GM23338 (cell line): ENCODE results near the gene SSBP2. TPM values are rescaled to one million over a fixed set of nuclear protein-coding genes. Genes with fewer than 3 reads are reported as not detected.

Experiments used
- ATAC-seq: fragments of 200-7000 bp; cut with Tn5 transposase; 3 replicates; pipeline ENCODE4 v1.9.1; 2020
- DNase-seq: peaks from one replicate; pipeline ENCODE4 v3.0.0-alpha.2; 2015; ENCODE audit warnings: low spot score
- H2AFZ ChIP-seq: fragments of 200-600 bp; sonication (generic); 2 replicates; pipeline ENCODE4 v1.8.0; 2016; ENCODE audit warnings: antibody characterized with exemption, mild to moderate bottlenecking, moderate library complexity
- H3F3A ChIP-seq: fragments of 200-600 bp; sonication (generic); replicated peaks from 2 replicates; pipeline ENCODE4 v1.8.0; 2017; ENCODE audit warnings: antibody characterized with exemption, mixed run types, low read depth
- H3K27ac ChIP-seq: fragments of 200-600 bp; sonication (generic); 2 replicates; pipeline ENCODE4 v1.6.1; 2016; ENCODE audit warnings: low read depth
- H3K27me3 ChIP-seq: fragments of 200-600 bp; sonication (generic); 2 replicates; pipeline ENCODE4 v1.8.0; 2016; ENCODE audit warnings: mild to moderate bottlenecking, mixed run types, moderate library complexity; ENCODE audit not compliant: insufficient read depth
- H3K36me3 ChIP-seq: fragments of 200-600 bp; sonication (generic); 2 replicates; pipeline ENCODE4 v1.8.0; 2016; ENCODE audit warnings: mild to moderate bottlenecking; ENCODE audit not compliant: insufficient read depth
- H3K4me1 ChIP-seq: fragments of 200-600 bp; sonication (generic); 2 replicates; pipeline ENCODE4 v1.8.0; 2016; ENCODE audit warnings: mild to moderate bottlenecking, moderate library complexity; ENCODE audit not compliant: insufficient read depth
- H3K4me2 ChIP-seq: fragments of 200-600 bp; sonication (generic); 2 replicates; pipeline ENCODE4 v1.7.1; 2017; ENCODE audit warnings: mixed run types
- H3K4me3 ChIP-seq: fragments of 200-600 bp; sonication (generic); 2 replicates; pipeline ENCODE4 v1.6.1; 2016; ENCODE audit warnings: mixed run types
- H3K79me2 ChIP-seq: fragments of 200-600 bp; sonication (generic); replicated peaks from 2 replicates; pipeline ENCODE4 v1.8.0; 2017; ENCODE audit warnings: mild to moderate bottlenecking; ENCODE audit not compliant: insufficient read depth
- H3K9me2 ChIP-seq: fragments of 200-600 bp; sonication (generic); 2 replicates; pipeline ENCODE4 v1.8.0; 2017; ENCODE audit not compliant: insufficient read depth
- H4K20me1 ChIP-seq: fragments of 200-600 bp; sonication (generic); replicated peaks from 2 replicates; pipeline ENCODE4 v1.8.0; 2017; ENCODE audit warnings: mild to moderate bottlenecking; ENCODE audit not compliant: insufficient read depth
- H3K27ac Mint-ChIP-seq: 2 replicates; pipeline ENCODE4 v1.8.0; 2020; ENCODE audit warnings: inconsistent platforms, mild to moderate bottlenecking, moderate library complexity, mixed read lengths
- H3K27me3 Mint-ChIP-seq: 3 replicates; pipeline ENCODE4 v1.8.0; 2022; ENCODE audit warnings: low read depth, mild to moderate bottlenecking, moderate library complexity, mixed read lengths, inconsistent platforms; ENCODE audit not compliant: insufficient read depth, poor library complexity
- H3K36me3 Mint-ChIP-seq: 3 replicates; pipeline ENCODE4 v1.8.0; 2021; ENCODE audit warnings: low read depth, mild to moderate bottlenecking, inconsistent platforms, moderate library complexity, mixed read lengths
- H3K4me1 Mint-ChIP-seq: 3 replicates; pipeline ENCODE4 v1.8.0; 2020; ENCODE audit warnings: mild to moderate bottlenecking, inconsistent platforms, mixed read lengths
- H3K4me3 Mint-ChIP-seq: 3 replicates; pipeline ENCODE4 v1.8.0; 2021; ENCODE audit warnings: moderate library complexity, mild to moderate bottlenecking, inconsistent platforms, mixed read lengths
- H3K9me3 Mint-ChIP-seq: 3 replicates; pipeline ENCODE4 v1.8.0; 2020; ENCODE audit warnings: moderate library complexity, mild to moderate bottlenecking, inconsistent platforms, mixed read lengths
- EZH2 ChIP-seq: fragments of 200-600 bp; sonication (generic); IDR thresholded peaks from one replicate; pipeline ENCODE4 v1.8.0; 2017; ENCODE audit warnings: antibody characterized with exemption, mild to moderate bottlenecking, low read depth; ENCODE audit not compliant: unreplicated experiment
- EZH2phosphoT487 ChIP-seq: fragments of 200-600 bp; sonication (generic); IDR thresholded peaks from one replicate; pipeline ENCODE4 v1.8.1; 2018; ENCODE audit warnings: antibody characterized with exemption; ENCODE audit not compliant: unreplicated experiment
- JUNB ChIP-seq: IDR thresholded peaks from one replicate; pipeline ENCODE4 v1.6.1; 2016; ENCODE audit warnings: antibody characterized with exemption; ENCODE audit not compliant: unreplicated experiment
- NANOG ChIP-seq: IDR thresholded peaks from 2 replicates; pipeline ENCODE4 v1.6.1; 2016; ENCODE audit warnings: antibody characterized with exemption, borderline replicate concordance
- POLR2AphosphoS5 ChIP-seq: IDR thresholded peaks from 2 replicates; pipeline ENCODE4 v1.6.1; 2016; ENCODE audit warnings: antibody characterized with exemption, low read depth
- ZNF114 ChIP-seq: fragments of 250-450 bp; sonication (Bioruptor Pico); IDR thresholded peaks from 2 replicates; pipeline ENCODE4 v1.5.0; 2020; ENCODE audit warnings: mild to moderate bottlenecking, moderate library complexity
- polyA plus RNA-seq: library from polyadenylated mRNA; unstranded; fragments of >200 nt; fragmentation: Nextera tagmentation; extraction: Ambion mirVana; gene quantifications from 2 replicates; pipeline ENCODE4 v1.2.1, GENCODE V29; 2016
- total RNA-seq: library from RNA; depleted of rRNA; stranded (reverse); fragments of >200 nt; shearing (Covaris generic); gene quantifications from 2 replicates; pipeline ENCODE4 v1.2.3, GENCODE V29; 2014
- TF ChIP-seq, protein P1 (sequence below): fragments of 250-450 bp; sonication (Bioruptor Pico); IDR thresholded peaks from 2 replicates; pipeline ENCODE4 v1.5.0; 2020; ENCODE audit warnings: mild to moderate bottlenecking, moderate library complexity
- TF ChIP-seq, protein P2 (sequence below), 2 experiments: fragments of 200-600 bp in 1 of 2; sonication (generic) in 1 of 2; conservative IDR thresholded peaks; 2 replicates each; pipeline versions ENCODE4 v1.5.1 to v1.6.1; 2016 to 2017; ENCODE audit warnings: antibody characterized with exemption in 2 of 2, low read depth in 2 of 2, mild to moderate bottlenecking in 2 of 2, moderate library complexity in 1 of 2
- TF ChIP-seq, protein P3 (sequence below): IDR thresholded peaks from one replicate; pipeline ENCODE4 v1.6.1; 2018; ENCODE audit warnings: antibody characterized with exemption; ENCODE audit not compliant: unreplicated experiment
- TF ChIP-seq, protein P4 (sequence below): IDR thresholded peaks from 2 replicates; pipeline ENCODE4 v1.6.1; 2016; ENCODE audit warnings: antibody characterized with exemption

The SSBP2 gene
- total and polyA plus RNA-seq, 2 experiments from 2014 or later, result 21.5 to 24.7 TPM

DNA sequence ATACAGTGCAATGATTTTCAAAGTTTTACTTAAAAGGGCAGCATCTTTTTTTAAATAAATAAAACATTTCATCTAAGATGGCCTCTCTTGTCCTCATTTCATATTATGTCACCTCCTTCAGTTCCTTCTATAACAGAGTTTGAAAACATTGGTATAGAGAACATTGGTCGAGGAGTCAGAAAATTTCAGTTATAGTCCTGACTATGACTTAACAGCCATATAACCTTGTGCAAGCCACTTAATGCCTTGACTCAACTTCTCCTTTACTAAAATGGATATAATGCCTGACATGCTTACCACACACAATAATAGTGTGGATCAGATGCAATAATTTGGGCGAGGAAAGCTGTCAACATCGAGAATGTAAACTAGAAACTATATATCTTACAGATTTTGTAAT, 22.6 kb downstream of the SSBP2 start (continued):
- TF ChIP-seq, protein P1, sequence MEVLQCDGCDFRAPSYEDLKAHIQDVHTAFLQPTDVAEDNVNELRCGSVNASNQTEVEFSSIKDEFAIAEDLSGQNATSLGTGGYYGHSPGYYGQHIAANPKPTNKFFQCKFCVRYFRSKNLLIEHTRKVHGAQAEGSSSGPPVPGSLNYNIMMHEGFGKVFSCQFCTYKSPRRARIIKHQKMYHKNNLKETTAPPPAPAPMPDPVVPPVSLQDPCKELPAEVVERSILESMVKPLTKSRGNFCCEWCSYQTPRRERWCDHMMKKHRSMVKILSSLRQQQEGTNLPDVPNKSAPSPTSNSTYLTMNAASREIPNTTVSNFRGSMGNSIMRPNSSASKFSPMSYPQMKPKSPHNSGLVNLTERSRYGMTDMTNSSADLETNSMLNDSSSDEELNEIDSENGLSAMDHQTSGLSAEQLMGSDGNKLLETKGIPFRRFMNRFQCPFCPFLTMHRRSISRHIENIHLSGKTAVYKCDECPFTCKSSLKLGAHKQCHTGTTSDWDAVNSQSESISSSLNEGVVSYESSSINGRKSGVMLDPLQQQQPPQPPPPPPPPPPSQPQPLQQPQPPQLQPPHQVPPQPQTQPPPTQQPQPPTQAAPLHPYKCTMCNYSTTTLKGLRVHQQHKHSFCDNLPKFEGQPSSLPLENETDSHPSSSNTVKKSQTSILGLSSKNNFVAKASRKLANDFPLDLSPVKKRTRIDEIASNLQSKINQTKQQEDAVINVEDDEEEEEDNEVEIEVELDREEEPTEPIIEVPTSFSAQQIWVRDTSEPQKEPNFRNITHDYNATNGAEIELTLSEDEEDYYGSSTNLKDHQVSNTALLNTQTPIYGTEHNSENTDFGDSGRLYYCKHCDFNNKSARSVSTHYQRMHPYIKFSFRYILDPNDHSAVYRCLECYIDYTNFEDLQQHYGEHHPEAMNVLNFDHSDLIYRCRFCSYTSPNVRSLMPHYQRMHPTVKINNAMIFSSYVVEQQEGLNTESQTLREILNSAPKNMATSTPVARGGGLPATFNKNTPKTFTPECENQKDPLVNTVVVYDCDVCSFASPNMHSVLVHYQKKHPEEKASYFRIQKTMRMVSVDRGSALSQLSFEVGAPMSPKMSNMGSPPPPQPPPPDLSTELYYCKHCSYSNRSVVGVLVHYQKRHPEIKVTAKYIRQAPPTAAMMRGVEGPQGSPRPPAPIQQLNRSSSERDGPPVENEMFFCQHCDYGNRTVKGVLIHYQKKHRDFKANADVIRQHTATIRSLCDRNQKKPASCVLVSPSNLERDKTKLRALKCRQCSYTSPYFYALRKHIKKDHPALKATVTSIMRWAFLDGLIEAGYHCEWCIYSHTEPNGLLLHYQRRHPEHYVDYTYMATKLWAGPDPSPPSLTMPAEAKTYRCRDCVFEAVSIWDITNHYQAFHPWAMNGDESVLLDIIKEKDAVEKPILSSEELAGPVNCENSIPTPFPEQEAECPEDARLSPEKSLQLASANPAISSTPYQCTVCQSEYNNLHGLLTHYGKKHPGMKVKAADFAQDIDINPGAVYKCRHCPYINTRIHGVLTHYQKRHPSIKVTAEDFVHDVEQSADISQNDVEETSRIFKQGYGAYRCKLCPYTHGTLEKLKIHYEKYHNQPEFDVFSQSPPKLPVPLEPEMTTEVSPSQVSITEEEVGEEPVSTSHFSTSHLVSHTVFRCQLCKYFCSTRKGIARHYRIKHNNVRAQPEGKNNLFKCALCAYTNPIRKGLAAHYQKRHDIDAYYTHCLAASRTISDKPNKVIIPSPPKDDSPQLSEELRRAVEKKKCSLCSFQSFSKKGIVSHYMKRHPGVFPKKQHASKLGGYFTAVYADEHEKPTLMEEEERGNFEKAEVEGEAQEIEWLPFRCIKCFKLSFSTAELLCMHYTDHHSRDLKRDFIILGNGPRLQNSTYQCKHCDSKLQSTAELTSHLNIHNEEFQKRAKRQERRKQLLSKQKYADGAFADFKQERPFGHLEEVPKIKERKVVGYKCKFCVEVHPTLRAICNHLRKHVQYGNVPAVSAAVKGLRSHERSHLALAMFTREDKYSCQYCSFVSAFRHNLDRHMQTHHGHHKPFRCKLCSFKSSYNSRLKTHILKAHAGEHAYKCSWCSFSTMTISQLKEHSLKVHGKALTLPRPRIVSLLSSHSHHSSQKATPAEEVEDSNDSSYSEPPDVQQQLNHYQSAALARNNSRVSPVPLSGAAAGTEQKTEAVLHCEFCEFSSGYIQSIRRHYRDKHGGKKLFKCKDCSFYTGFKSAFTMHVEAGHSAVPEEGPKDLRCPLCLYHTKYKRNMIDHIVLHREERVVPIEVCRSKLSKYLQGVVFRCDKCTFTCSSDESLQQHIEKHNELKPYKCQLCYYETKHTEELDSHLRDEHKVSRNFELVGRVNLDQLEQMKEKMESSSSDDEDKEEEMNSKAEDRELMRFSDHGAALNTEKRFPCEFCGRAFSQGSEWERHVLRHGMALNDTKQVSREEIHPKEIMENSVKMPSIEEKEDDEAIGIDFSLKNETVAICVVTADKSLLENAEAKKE (CRISPR knock-in tag), result no peak
- TF ChIP-seq NANOG (no peak), ZNF114 (no peak)

DNA sequence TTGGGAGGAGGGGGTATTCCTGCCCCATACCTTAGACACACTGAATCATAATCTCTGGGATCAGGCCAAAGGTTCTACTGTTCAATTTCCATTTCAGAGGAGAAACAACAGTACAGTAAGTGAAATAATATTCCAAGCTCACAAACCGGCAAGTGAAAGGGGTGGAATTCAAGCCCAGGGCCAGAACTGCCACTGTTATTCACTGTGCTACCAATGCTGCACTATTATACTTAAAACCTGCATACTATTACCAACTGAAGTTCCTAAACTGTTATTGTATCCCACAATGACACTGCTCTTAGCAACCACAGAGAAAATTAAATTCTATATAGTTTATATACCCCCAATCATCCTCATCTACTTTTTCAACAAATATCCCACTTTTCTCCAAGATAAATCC, 24.6 kb downstream of the SSBP2 start:
- Histone ChIP-seq H3K79me2 (no peaks in the 10 kb centered on the region), H4K20me1 (no peaks in the 10 kb centered on the region)
- peak overlapping the region; percentile 25; the same call in 1 of the 2 replicates for H3K27ac Mint-ChIP-seq
- TF ChIP-seq, protein P2, sequence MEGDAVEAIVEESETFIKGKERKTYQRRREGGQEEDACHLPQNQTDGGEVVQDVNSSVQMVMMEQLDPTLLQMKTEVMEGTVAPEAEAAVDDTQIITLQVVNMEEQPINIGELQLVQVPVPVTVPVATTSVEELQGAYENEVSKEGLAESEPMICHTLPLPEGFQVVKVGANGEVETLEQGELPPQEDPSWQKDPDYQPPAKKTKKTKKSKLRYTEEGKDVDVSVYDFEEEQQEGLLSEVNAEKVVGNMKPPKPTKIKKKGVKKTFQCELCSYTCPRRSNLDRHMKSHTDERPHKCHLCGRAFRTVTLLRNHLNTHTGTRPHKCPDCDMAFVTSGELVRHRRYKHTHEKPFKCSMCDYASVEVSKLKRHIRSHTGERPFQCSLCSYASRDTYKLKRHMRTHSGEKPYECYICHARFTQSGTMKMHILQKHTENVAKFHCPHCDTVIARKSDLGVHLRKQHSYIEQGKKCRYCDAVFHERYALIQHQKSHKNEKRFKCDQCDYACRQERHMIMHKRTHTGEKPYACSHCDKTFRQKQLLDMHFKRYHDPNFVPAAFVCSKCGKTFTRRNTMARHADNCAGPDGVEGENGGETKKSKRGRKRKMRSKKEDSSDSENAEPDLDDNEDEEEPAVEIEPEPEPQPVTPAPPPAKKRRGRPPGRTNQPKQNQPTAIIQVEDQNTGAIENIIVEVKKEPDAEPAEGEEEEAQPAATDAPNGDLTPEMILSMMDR (conservative IDR thresholded peaks at IDR 0.05; ENCODE audit: low read depth in 2 of 2), result no peak
- TF ChIP-seq JUNB (no peak), EZH2phosphoT487 (no peak), POLR2AphosphoS5 (no peak), EZH2 (no peak), ZNF114 (no peak)
- TF ChIP-seq, protein P3, sequence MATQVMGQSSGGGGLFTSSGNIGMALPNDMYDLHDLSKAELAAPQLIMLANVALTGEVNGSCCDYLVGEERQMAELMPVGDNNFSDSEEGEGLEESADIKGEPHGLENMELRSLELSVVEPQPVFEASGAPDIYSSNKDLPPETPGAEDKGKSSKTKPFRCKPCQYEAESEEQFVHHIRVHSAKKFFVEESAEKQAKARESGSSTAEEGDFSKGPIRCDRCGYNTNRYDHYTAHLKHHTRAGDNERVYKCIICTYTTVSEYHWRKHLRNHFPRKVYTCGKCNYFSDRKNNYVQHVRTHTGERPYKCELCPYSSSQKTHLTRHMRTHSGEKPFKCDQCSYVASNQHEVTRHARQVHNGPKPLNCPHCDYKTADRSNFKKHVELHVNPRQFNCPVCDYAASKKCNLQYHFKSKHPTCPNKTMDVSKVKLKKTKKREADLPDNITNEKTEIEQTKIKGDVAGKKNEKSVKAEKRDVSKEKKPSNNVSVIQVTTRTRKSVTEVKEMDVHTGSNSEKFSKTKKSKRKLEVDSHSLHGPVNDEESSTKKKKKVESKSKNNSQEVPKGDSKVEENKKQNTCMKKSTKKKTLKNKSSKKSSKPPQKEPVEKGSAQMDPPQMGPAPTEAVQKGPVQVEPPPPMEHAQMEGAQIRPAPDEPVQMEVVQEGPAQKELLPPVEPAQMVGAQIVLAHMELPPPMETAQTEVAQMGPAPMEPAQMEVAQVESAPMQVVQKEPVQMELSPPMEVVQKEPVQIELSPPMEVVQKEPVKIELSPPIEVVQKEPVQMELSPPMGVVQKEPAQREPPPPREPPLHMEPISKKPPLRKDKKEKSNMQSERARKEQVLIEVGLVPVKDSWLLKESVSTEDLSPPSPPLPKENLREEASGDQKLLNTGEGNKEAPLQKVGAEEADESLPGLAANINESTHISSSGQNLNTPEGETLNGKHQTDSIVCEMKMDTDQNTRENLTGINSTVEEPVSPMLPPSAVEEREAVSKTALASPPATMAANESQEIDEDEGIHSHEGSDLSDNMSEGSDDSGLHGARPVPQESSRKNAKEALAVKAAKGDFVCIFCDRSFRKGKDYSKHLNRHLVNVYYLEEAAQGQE, result no peak
- TF ChIP-seq, protein P4, sequence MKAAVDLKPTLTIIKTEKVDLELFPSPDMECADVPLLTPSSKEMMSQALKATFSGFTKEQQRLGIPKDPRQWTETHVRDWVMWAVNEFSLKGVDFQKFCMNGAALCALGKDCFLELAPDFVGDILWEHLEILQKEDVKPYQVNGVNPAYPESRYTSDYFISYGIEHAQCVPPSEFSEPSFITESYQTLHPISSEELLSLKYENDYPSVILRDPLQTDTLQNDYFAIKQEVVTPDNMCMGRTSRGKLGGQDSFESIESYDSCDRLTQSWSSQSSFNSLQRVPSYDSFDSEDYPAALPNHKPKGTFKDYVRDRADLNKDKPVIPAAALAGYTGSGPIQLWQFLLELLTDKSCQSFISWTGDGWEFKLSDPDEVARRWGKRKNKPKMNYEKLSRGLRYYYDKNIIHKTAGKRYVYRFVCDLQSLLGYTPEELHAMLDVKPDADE, result no peak

More for the DNA sequence above, 24.6 kb downstream of the SSBP2 start:
- Histone ChIP-seq H3F3A (no peaks in the 10 kb centered on the region), H2AFZ (no peak overlapping the region), H3K4me2 (no peak overlapping the region), H3K36me3 (no peaks in the 10 kb centered on the region), H3K9me2 (no peaks in the 10 kb centered on the region), H3K4me3 (no peak overlapping the region), H3K27ac (no peak overlapping the region), H3K4me1 (peaks cover 36% of the 10 kb centered on the region), H3K27me3 (no peaks in the 10 kb centered on the region)
- peaks cover 30% of the 10 kb centered on the region for H3K4me1 Mint-ChIP-seq
- no peaks in the 10 kb centered on the region for H3K36me3 Mint-ChIP-seq
- H3K9me3 Mint-ChIP-seq, result no peaks in the 10 kb centered on the region
- DNase-seq, result no peak
- no peaks in the 10 kb centered on the region for H3K27me3 Mint-ChIP-seq
- H3K4me3 Mint-ChIP-seq, result no peak overlapping the region
- ATAC-seq, result no peak
